Gastrocnemius medialis (tissue), 4 donors: Measurements from ENCODE around the gene BLOC1S2.

Experiments
- CTCF ChIP-seq, 5 experiments: fragments of 450-650 bp in 3 of 5; fragments of 200-600 bp in 2 of 5; sonication (generic) in 2 of 5; IDR thresholded peaks in 4 of 5; conservative IDR thresholded peaks in 1 of 5; 1 replicate in 4 of 5; 2 replicates in 1 of 5; pipeline ENCODE4 v1.5.1; 2016 to 2019; ENCODE audit warnings: antibody characterized with exemption in 5 of 5, mild to moderate bottlenecking in 3 of 5, moderate library complexity in 3 of 5
- POLR2A ChIP-seq, 2 donors: fragments of 450-650 bp; IDR thresholded peaks; one replicate each; pipeline ENCODE4 v1.6.1; 2017; ENCODE audit warnings: antibody characterized with exemption in 2 of 2, mild to moderate bottlenecking in 2 of 2, moderate library complexity in 2 of 2

- TF ChIP-seq CTCF (IDR thresholded peaks at IDR 0.05 in 4 of 5, conservative IDR thresholded peaks at IDR 0.05 in 1 of 5), result no peak
- no peak for TF ChIP-seq POLR2A (IDR thresholded peaks at IDR 0.05)
These were observed 40.7 kb upstream of the BLOC1S2 start for GRCh38 chr10:100327007-100327717.
